WTC11 (cell line): ENCODE data around the gene SPOCK1. TPM values are rescaled to one million over a fixed set of nuclear protein-coding genes. Genes with fewer than 3 reads are reported as not detected.

ENCODE experiments used
- ATAC-seq: fragments of 200-7000 bp; cut with Tn5 transposase; 2 replicates; pipeline ENCODE4 v1.10.0; 2021; ENCODE audit warnings: mild to moderate bottlenecking, moderate library complexity
- CTCF ChIA-PET: fragments of 300-600 bp; sonication (Branson Sonifier 250); formaldehyde crosslinking; loops from one replicate; lab custom pipeline; 2021; ENCODE audit warnings: antibody characterized with exemption; lab: Charles Lee
- POLR2A ChIA-PET: fragments of 350-600 bp; sonication (Branson Sonifier 250); formaldehyde crosslinking; loops from one replicate; lab custom pipeline; 2021; ENCODE audit warnings: antibody characterized with exemption; lab: Charles Lee
- DNase-seq: peaks from one replicate; pipeline ENCODE4 v3.0.0; 2021; ENCODE audit warnings: low spot score
- H3K27ac Mint-ChIP-seq: 2 replicates; pipeline ENCODE4 v1.8.0; 2021; ENCODE audit warnings: mixed read lengths
- H3K27me3 Mint-ChIP-seq: 2 replicates; pipeline ENCODE4 v1.8.0; 2021; ENCODE audit warnings: low read depth, mild to moderate bottlenecking, moderate library complexity, mixed read lengths
- H3K36me3 Mint-ChIP-seq: 2 replicates; pipeline ENCODE4 v1.8.0; 2021; ENCODE audit warnings: mixed read lengths
- H3K4me1 Mint-ChIP-seq: 2 replicates; pipeline ENCODE4 v1.8.0; 2022; ENCODE audit warnings: mixed read lengths
- H3K4me3 Mint-ChIP-seq: 2 replicates; pipeline ENCODE4 v1.8.0; 2021; ENCODE audit warnings: mild to moderate bottlenecking, moderate library complexity, mixed read lengths
- H3K9me3 Mint-ChIP-seq: 2 replicates; pipeline ENCODE4 v1.8.0; 2021; ENCODE audit warnings: mixed read lengths
- ATF1 ChIP-seq: sonication (generic); formaldehyde crosslinking; IDR thresholded peaks from 2 replicates; pipeline ENCODE4 v1.8.1; 2023; ENCODE audit warnings: mild to moderate bottlenecking, moderate library complexity, missing genetic modification reagents
- CREB1 ChIP-seq: sonication (generic); formaldehyde crosslinking; IDR thresholded peaks from 2 replicates; pipeline ENCODE4 v1.8.0; 2023; ENCODE audit warnings: mild to moderate bottlenecking, missing genetic modification reagents
- FOXK1 ChIP-seq: sonication (generic); formaldehyde crosslinking; IDR thresholded peaks from 2 replicates; pipeline ENCODE4 v1.8.0; 2022; ENCODE audit warnings: mild to moderate bottlenecking, moderate library complexity, missing genetic modification reagents
- FOXP1 ChIP-seq: sonication (generic); formaldehyde crosslinking; IDR thresholded peaks from 2 replicates; pipeline ENCODE4 v1.8.0; 2022; ENCODE audit warnings: missing genetic modification reagents, mild to moderate bottlenecking, moderate library complexity, borderline replicate concordance
- GRHL2 ChIP-seq: fragments of 250-450 bp; sonication (Bioruptor Pico); IDR thresholded peaks from 2 replicates; pipeline ENCODE4 v1.8.0; 2022; ENCODE audit warnings: mild to moderate bottlenecking, moderate library complexity; ENCODE audit not compliant: insufficient replicate concordance, severe bottlenecking
- NFE2L1 ChIP-seq: sonication (generic); formaldehyde crosslinking; IDR thresholded peaks from 2 replicates; pipeline ENCODE4 v1.8.1; 2023; ENCODE audit warnings: missing genetic modification reagents
- NR1H2 ChIP-seq: sonication (generic); formaldehyde crosslinking; IDR thresholded peaks from 2 replicates; pipeline ENCODE4 v1.9.0; 2021; ENCODE audit warnings: mild to moderate bottlenecking, moderate library complexity, missing genetic modification reagents
- OVOL2 ChIP-seq: fragments of 250-450 bp; sonication (Bioruptor Pico); IDR thresholded peaks from 2 replicates; pipeline ENCODE4 v1.9.0; 2021; ENCODE audit warnings: mild to moderate bottlenecking, borderline replicate concordance
- SMAD4 ChIP-seq: sonication (generic); formaldehyde crosslinking; IDR thresholded peaks from 2 replicates; pipeline ENCODE4 v1.8.0; 2022; ENCODE audit warnings: mild to moderate bottlenecking, missing genetic modification reagents
- TEAD1 ChIP-seq: sonication (generic); formaldehyde crosslinking; IDR thresholded peaks from 2 replicates; pipeline ENCODE4 v1.8.0; 2022; ENCODE audit warnings: mild to moderate bottlenecking, missing genetic modification reagents
- TP53 ChIP-seq: sonication (generic); formaldehyde crosslinking; IDR thresholded peaks from 2 replicates; pipeline ENCODE4 v1.8.1; 2023; ENCODE audit warnings: mild to moderate bottlenecking, missing genetic modification reagents
- ZNF396 ChIP-seq: fragments of 250-450 bp; sonication (Bioruptor Pico); IDR thresholded peaks from 2 replicates; pipeline ENCODE4 v1.8.0; 2021; ENCODE audit warnings: mild to moderate bottlenecking, moderate library complexity, borderline replicate concordance
- ZNF423 ChIP-seq: fragments of 250-450 bp; sonication (Bioruptor Pico); IDR thresholded peaks from 2 replicates; pipeline ENCODE4 v2.1.2; 2022; ENCODE audit warnings: mild to moderate bottlenecking, moderate library complexity
- total RNA-seq: library from RNA; stranded (reverse); gene quantifications from 3 replicates; pipeline ENCODE4 v1.2.3, GENCODE V29; 2021
- TF ChIP-seq, protein P1 (sequence below): sonication (generic); formaldehyde crosslinking; IDR thresholded peaks from 2 replicates; pipeline ENCODE4 v1.8.1; 2022; ENCODE audit warnings: missing genetic modification reagents, borderline replicate concordance
- TF ChIP-seq, protein P2 (sequence below): fragments of 250-450 bp; sonication (Bioruptor Pico); conservative IDR thresholded peaks from 2 replicates; pipeline ENCODE4 v1.9.0; 2021; ENCODE audit warnings: mild to moderate bottlenecking
- TF ChIP-seq, protein P3 (sequence below): sonication (generic); formaldehyde crosslinking; IDR thresholded peaks from 2 replicates; pipeline ENCODE4 v1.8.1; 2023; ENCODE audit warnings: mild to moderate bottlenecking, missing genetic modification reagents
- TF ChIP-seq, protein P4 (sequence below): sonication (generic); formaldehyde crosslinking; IDR thresholded peaks from 2 replicates; pipeline ENCODE4 v1.8.0; 2023; ENCODE audit warnings: missing genetic modification reagents, mild to moderate bottlenecking, borderline replicate concordance
- TF ChIP-seq, protein P5 (sequence below): sonication (generic); formaldehyde crosslinking; conservative IDR thresholded peaks from 2 replicates; pipeline ENCODE4 v1.8.1; 2022; ENCODE audit warnings: mild to moderate bottlenecking, missing genetic modification reagents

SPOCK1 gene
- total RNA-seq, 1 experiment from 2014 or later, result 15.2 TPM

DNA sequence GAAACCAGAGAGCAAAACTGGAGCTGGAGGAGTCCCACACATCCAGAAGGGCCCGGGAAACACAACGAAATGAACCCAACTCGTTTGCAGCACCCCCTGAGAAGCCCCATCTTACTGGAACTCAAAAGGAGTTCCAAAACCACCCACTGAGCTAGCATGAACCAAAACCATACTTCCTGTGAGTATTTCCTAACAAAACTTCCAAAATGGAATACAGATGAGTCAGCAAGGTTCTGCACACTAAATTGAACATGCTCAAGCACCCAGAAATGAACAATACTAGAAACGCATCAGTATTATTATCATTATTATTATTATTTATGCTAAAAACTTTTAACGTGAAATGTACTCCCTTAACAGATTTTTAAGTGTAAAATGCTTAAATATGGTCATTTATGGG, 8.0 kb upstream of the SPOCK1 start:
- no peak for DNase-seq
- no peak for TF ChIP-seq NR1H2 (CRISPR knock-in tag)
- TF ChIP-seq, protein P1, sequence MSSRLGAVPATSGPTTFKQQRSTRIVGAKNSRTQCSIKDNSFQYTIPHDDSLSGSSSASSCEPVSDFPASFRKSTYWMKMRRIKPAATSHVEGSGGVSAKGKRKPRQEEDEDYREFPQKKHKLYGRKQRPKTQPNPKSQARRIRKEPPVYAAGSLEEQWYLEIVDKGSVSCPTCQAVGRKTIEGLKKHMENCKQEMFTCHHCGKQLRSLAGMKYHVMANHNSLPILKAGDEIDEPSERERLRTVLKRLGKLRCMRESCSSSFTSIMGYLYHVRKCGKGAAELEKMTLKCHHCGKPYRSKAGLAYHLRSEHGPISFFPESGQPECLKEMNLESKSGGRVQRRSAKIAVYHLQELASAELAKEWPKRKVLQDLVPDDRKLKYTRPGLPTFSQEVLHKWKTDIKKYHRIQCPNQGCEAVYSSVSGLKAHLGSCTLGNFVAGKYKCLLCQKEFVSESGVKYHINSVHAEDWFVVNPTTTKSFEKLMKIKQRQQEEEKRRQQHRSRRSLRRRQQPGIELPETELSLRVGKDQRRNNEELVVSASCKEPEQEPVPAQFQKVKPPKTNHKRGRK (CRISPR knock-in tag), result no peak
- no peak for TF ChIP-seq CREB1 (CRISPR knock-in tag)
- TF ChIP-seq FOXK1 (CRISPR knock-in tag), result no peak
- TF ChIP-seq ZNF423 (CRISPR knock-in tag), result no peak
- TF ChIP-seq, protein P2, sequence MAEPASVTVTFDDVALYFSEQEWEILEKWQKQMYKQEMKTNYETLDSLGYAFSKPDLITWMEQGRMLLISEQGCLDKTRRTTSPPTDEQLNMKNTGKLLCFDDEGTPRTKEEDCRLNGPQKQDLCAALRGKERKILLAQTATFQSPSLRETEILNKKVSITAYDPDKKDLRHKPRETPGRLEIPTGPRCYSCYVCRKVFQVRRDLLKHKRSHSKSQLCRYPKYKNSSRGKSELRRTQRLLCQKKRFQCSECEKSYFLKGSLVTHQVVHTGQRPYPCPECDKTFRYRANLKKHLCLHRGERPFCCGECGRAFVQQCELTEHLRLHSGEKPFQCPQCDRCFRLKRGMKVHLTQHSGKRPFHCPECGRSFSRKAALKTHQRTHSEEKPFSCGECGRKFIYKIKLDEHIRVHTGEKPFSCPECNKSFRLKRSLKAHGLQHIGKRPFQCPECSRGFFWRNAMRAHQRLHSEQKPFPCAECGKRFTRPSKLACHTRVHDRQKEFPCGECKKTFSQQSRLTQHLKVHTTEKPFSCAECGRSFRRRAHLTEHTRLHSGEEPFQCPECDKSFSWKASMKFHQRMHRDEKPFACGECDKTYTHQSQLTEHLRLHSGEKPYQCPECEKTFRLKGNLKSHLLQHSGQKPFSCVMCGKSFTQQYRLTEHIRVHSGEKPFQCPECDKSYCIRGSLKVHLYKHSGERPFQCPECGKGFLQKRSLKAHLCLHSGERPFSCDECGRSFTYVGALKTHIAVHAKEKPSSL (CRISPR knock-in tag), result no peak
- TF ChIP-seq GRHL2 (CRISPR knock-in tag), result no peak
- TF ChIP-seq ATF1 (CRISPR knock-in tag), result no peak
- no peak for TF ChIP-seq ZNF396
- TF ChIP-seq, protein P3, sequence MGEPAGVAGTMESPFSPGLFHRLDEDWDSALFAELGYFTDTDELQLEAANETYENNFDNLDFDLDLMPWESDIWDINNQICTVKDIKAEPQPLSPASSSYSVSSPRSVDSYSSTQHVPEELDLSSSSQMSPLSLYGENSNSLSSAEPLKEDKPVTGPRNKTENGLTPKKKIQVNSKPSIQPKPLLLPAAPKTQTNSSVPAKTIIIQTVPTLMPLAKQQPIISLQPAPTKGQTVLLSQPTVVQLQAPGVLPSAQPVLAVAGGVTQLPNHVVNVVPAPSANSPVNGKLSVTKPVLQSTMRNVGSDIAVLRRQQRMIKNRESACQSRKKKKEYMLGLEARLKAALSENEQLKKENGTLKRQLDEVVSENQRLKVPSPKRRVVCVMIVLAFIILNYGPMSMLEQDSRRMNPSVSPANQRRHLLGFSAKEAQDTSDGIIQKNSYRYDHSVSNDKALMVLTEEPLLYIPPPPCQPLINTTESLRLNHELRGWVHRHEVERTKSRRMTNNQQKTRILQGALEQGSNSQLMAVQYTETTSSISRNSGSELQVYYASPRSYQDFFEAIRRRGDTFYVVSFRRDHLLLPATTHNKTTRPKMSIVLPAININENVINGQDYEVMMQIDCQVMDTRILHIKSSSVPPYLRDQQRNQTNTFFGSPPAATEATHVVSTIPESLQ, result no peak
- TF ChIP-seq FOXP1 (CRISPR knock-in tag), result no peak
- no peak for TF ChIP-seq TEAD1 (CRISPR knock-in tag)
- no peak for TF ChIP-seq SMAD4 (CRISPR knock-in tag)
- TF ChIP-seq, protein P4, sequence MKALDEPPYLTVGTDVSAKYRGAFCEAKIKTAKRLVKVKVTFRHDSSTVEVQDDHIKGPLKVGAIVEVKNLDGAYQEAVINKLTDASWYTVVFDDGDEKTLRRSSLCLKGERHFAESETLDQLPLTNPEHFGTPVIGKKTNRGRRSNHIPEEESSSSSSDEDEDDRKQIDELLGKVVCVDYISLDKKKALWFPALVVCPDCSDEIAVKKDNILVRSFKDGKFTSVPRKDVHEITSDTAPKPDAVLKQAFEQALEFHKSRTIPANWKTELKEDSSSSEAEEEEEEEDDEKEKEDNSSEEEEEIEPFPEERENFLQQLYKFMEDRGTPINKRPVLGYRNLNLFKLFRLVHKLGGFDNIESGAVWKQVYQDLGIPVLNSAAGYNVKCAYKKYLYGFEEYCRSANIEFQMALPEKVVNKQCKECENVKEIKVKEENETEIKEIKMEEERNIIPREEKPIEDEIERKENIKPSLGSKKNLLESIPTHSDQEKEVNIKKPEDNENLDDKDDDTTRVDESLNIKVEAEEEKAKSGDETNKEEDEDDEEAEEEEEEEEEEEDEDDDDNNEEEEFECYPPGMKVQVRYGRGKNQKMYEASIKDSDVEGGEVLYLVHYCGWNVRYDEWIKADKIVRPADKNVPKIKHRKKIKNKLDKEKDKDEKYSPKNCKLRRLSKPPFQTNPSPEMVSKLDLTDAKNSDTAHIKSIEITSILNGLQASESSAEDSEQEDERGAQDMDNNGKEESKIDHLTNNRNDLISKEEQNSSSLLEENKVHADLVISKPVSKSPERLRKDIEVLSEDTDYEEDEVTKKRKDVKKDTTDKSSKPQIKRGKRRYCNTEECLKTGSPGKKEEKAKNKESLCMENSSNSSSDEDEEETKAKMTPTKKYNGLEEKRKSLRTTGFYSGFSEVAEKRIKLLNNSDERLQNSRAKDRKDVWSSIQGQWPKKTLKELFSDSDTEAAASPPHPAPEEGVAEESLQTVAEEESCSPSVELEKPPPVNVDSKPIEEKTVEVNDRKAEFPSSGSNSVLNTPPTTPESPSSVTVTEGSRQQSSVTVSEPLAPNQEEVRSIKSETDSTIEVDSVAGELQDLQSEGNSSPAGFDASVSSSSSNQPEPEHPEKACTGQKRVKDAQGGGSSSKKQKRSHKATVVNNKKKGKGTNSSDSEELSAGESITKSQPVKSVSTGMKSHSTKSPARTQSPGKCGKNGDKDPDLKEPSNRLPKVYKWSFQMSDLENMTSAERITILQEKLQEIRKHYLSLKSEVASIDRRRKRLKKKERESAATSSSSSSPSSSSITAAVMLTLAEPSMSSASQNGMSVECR (CRISPR knock-in tag), result no peak
- TF ChIP-seq OVOL2 (CRISPR knock-in tag), result no peak
- TF ChIP-seq, protein P5, sequence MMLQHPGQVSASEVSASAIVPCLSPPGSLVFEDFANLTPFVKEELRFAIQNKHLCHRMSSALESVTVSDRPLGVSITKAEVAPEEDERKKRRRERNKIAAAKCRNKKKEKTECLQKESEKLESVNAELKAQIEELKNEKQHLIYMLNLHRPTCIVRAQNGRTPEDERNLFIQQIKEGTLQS, result no peak
- TF ChIP-seq NFE2L1 (CRISPR knock-in tag), result no peak
- no peak for TF ChIP-seq TP53 (CRISPR knock-in tag)
- TF ChIP-seq, all 79 proteins: peak for 0
- H3K4me3 Mint-ChIP-seq, result no peak overlapping the region
- H3K27me3 Mint-ChIP-seq, result no peaks in the 10 kb centered on the region; the same call in 1 of the 2 replicates
- ATAC-seq, result no peak
- H3K4me1 Mint-ChIP-seq, result no peaks in the 10 kb centered on the region
- H3K9me3 Mint-ChIP-seq, result peaks cover 12% of the 10 kb centered on the region
- H3K27ac Mint-ChIP-seq, result no peak overlapping the region
- ChIA-PET CTCF (interaction anchor here (1.1 kb wide), 1 partner anchor 187 kb away, joined by 9 read pairs; no protein-coding TSS in a partner anchor), POLR2A (no interaction called here)
- H3K36me3 Mint-ChIP-seq, result no peaks in the 10 kb centered on the region
